ENCODE results near the gene KCND3.

DNA sequence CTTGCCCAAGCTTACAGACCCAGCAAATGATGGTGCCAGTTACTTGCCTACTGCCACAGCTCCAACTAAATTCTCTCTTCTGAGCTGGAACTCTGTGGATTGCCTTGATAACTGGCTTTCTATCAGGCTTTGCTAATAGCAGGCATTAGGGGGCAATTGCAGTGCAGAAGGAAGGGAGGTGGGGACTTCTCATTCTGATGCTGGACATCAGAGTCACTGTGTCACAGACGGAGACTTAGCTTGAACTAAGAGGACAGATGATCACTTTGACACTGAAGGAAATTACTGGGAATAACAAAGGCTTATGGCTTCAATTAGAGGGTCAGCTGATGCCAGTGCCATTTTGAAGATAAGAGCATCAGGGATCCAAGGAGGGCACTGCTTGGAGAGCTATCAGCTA lies 119.3 kb downstream of the KCND3 start:
- TF ChIP-seq EZH2phosphoT487 (IDR thresholded peaks at IDR 0.05; ENCODE audit: low read depth) = no peak
- TF ChIP-seq, protein P1, sequence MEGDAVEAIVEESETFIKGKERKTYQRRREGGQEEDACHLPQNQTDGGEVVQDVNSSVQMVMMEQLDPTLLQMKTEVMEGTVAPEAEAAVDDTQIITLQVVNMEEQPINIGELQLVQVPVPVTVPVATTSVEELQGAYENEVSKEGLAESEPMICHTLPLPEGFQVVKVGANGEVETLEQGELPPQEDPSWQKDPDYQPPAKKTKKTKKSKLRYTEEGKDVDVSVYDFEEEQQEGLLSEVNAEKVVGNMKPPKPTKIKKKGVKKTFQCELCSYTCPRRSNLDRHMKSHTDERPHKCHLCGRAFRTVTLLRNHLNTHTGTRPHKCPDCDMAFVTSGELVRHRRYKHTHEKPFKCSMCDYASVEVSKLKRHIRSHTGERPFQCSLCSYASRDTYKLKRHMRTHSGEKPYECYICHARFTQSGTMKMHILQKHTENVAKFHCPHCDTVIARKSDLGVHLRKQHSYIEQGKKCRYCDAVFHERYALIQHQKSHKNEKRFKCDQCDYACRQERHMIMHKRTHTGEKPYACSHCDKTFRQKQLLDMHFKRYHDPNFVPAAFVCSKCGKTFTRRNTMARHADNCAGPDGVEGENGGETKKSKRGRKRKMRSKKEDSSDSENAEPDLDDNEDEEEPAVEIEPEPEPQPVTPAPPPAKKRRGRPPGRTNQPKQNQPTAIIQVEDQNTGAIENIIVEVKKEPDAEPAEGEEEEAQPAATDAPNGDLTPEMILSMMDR (IDR thresholded peaks at IDR 0.05; ENCODE audit: low read depth, low read length) = no peak
